Measurements from ENCODE around the gene AMOTL1.

- TF ChIP-seq, protein P1, sequence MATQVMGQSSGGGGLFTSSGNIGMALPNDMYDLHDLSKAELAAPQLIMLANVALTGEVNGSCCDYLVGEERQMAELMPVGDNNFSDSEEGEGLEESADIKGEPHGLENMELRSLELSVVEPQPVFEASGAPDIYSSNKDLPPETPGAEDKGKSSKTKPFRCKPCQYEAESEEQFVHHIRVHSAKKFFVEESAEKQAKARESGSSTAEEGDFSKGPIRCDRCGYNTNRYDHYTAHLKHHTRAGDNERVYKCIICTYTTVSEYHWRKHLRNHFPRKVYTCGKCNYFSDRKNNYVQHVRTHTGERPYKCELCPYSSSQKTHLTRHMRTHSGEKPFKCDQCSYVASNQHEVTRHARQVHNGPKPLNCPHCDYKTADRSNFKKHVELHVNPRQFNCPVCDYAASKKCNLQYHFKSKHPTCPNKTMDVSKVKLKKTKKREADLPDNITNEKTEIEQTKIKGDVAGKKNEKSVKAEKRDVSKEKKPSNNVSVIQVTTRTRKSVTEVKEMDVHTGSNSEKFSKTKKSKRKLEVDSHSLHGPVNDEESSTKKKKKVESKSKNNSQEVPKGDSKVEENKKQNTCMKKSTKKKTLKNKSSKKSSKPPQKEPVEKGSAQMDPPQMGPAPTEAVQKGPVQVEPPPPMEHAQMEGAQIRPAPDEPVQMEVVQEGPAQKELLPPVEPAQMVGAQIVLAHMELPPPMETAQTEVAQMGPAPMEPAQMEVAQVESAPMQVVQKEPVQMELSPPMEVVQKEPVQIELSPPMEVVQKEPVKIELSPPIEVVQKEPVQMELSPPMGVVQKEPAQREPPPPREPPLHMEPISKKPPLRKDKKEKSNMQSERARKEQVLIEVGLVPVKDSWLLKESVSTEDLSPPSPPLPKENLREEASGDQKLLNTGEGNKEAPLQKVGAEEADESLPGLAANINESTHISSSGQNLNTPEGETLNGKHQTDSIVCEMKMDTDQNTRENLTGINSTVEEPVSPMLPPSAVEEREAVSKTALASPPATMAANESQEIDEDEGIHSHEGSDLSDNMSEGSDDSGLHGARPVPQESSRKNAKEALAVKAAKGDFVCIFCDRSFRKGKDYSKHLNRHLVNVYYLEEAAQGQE (IDR thresholded peaks at IDR 0.05; ENCODE audit: borderline replicate concordance): no peak
- TF ChIP-seq, protein P2, sequence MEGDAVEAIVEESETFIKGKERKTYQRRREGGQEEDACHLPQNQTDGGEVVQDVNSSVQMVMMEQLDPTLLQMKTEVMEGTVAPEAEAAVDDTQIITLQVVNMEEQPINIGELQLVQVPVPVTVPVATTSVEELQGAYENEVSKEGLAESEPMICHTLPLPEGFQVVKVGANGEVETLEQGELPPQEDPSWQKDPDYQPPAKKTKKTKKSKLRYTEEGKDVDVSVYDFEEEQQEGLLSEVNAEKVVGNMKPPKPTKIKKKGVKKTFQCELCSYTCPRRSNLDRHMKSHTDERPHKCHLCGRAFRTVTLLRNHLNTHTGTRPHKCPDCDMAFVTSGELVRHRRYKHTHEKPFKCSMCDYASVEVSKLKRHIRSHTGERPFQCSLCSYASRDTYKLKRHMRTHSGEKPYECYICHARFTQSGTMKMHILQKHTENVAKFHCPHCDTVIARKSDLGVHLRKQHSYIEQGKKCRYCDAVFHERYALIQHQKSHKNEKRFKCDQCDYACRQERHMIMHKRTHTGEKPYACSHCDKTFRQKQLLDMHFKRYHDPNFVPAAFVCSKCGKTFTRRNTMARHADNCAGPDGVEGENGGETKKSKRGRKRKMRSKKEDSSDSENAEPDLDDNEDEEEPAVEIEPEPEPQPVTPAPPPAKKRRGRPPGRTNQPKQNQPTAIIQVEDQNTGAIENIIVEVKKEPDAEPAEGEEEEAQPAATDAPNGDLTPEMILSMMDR (IDR thresholded peaks at IDR 0.05; ENCODE audit: poor library complexity, severe bottlenecking): no peak
- TF ChIP-seq EP300 (conservative IDR thresholded peaks at IDR 0.05; ENCODE audit: poor library complexity, severe bottlenecking): no peak
These were observed 39.0 kb upstream of the AMOTL1 start for GRCh38 chr11:94728966-94729751.
